Measurements from ENCODE around the gene PACSIN1. TPM values are rescaled to one million over a fixed set of nuclear protein-coding genes. Genes with fewer than 3 reads are reported as not detected.
"Not testable (repeated sequence)": the region's sequence is repeated elsewhere in the genome, so short reads cannot be mapped to it uniquely, and the experiment has no call there.

PACSIN1 gene
- total RNA-seq, 1 donor from 2014 or later, result 1.3 TPM

GRCh38 chr6:34457742-34458735 lies 7.8 kb upstream of the PACSIN1 start:
- intact Hi-C loops (cut with micrococcal nuclease), result no loop called here

GRCh38 chr6:34459899-34460593 lies 5.8 kb upstream of the PACSIN1 start:
- intact Hi-C loops (cut with micrococcal nuclease), result loop anchor here (1.0 kb wide), 8 partner anchors 54 to 781 kb away; partner anchors contain the start of gene BLTP3A

- intact Hi-C loops (cut with micrococcal nuclease), result loop anchor here (1.0 kb wide), 8 partner anchors 53 to 780 kb away; partner anchors contain the start of gene BLTP3A
Measured at GRCh38 chr6:34460796-34461507, 4.9 kb upstream of the PACSIN1 start.

GRCh38 chr6:34462010-34462409 lies 3.9 kb upstream of the PACSIN1 start:
- intact Hi-C loops (cut with micrococcal nuclease), result no loop called here

- intact Hi-C loops (cut with micrococcal nuclease), result no loop called here
Measured at GRCh38 chr6:34462551-34462971, 3.3 kb upstream of the PACSIN1 start.

- intact Hi-C loops (cut with micrococcal nuclease), result no loop called here
Measured at GRCh38 chr6:34463299-34463698, 2.6 kb upstream of the PACSIN1 start.

GRCh38 chr6:34463849-34464248 lies 2.0 kb upstream of the PACSIN1 start:
- intact Hi-C loops (cut with micrococcal nuclease), result no loop called here

- intact Hi-C loops (cut with micrococcal nuclease), result no loop called here
Measured at GRCh38 chr6:34466242-34467185, 638 bp downstream of the PACSIN1 start.

- intact Hi-C loops (cut with micrococcal nuclease), result no loop called here
Measured at GRCh38 chr6:34468378-34468892, 2.6 kb downstream of the PACSIN1 start.

GRCh38 chr6:34469499-34469898 lies 3.6 kb downstream of the PACSIN1 start:
- intact Hi-C loops (cut with micrococcal nuclease), result no loop called here

- intact Hi-C loops (cut with micrococcal nuclease), result no loop called here
Measured at GRCh38 chr6:34472425-34472824, 6.5 kb downstream of the PACSIN1 start.

- intact Hi-C loops (cut with micrococcal nuclease), result no loop called here
Measured at GRCh38 chr6:34473967-34474366, 8.1 kb downstream of the PACSIN1 start.

- intact Hi-C loops (cut with micrococcal nuclease), result no loop called here
Measured at GRCh38 chr6:34474754-34475153, 8.9 kb downstream of the PACSIN1 start.

GRCh38 chr6:34475238-34475682 lies 9.4 kb downstream of the PACSIN1 start:
- intact Hi-C loops (cut with micrococcal nuclease), result no loop called here

GRCh38 chr6:34475767-34476328 lies 10.0 kb downstream of the PACSIN1 start:
- intact Hi-C loops (cut with micrococcal nuclease), result no loop called here

GRCh38 chr6:34476447-34476846 lies 10.6 kb downstream of the PACSIN1 start:
- intact Hi-C loops (cut with micrococcal nuclease), result no loop called here

- intact Hi-C loops (cut with micrococcal nuclease), result no loop called here
Measured at GRCh38 chr6:34476921-34477320, 11.0 kb downstream of the PACSIN1 start.

GRCh38 chr6:34478796-34479195 lies 12.9 kb downstream of the PACSIN1 start:
- intact Hi-C loops (cut with micrococcal nuclease), result no loop called here

- intact Hi-C loops (cut with micrococcal nuclease), result not testable (repeated sequence)
Measured at GRCh38 chr6:34483781-34484180, 17.9 kb downstream of the PACSIN1 start.

- intact Hi-C loops (cut with micrococcal nuclease), result no loop called here
Measured at GRCh38 chr6:34484391-34484790, 18.5 kb downstream of the PACSIN1 start.

Data from T-helper 1 cell treated with Interleukin-12 subunit alpha and Interleukin-12 subunit beta and Interleukin-4 antibody, amounts not matched to agents 30 ng/mL and 1 ng/mL, for 36 hours (primary cell).